CD14-positive monocyte (primary cell): ENCODE results near the gene SCN10A. TPM values are rescaled to one million over a fixed set of nuclear protein-coding genes. Genes with fewer than 3 reads are reported as not detected.

ENCODE experiments used
- DNase-seq, 3 donors: peaks; one replicate each; pipeline ENCODE4 v3.0.0-alpha.2; 2011 to 2022
- H2AFZ ChIP-seq: 2 replicates; pipeline ENCODE4 v1.6.0; 2012; ENCODE audit warnings: mild to moderate bottlenecking, low read depth, low read length, inconsistent platforms; ENCODE audit not compliant: insufficient read depth, poor library complexity, severe bottlenecking
- H3K27ac ChIP-seq, 2 donors: 1 replicate in 1 of 2; 2 replicates in 1 of 2; pipeline ENCODE4 v1.5.1; 2012 to 2013; ENCODE audit warnings: low read length in 2 of 2, control low read depth in 1 of 2, inconsistent platforms in 1 of 2, low read depth in 1 of 2, mild to moderate bottlenecking in 1 of 2
- H3K27me3 ChIP-seq, 2 donors: one replicate each; pipeline versions ENCODE4 v1.6.0 to v1.6.1; 2011 to 2013; ENCODE audit warnings: low read length in 2 of 2; ENCODE audit not compliant: control insufficient read depth in 2 of 2, insufficient read depth in 2 of 2
- H3K36me3 ChIP-seq, 2 donors: replicated peaks in 1 of 2; 1 replicate in 1 of 2; 2 replicates in 1 of 2; pipeline versions ENCODE4 v1.5.1 to v1.6.1; 2012 to 2013; ENCODE audit warnings: low read length in 2 of 2, control low read depth in 1 of 2, inconsistent platforms in 1 of 2, mild to moderate bottlenecking in 1 of 2; ENCODE audit not compliant: insufficient read depth in 2 of 2, control insufficient read depth in 1 of 2
- H3K4me1 ChIP-seq, 2 donors: 1 replicate in 1 of 2; 2 replicates in 1 of 2; pipeline versions ENCODE4 v1.5.1 to v1.6.1; 2012 to 2013; ENCODE audit warnings: low read length in 2 of 2, control low read depth in 1 of 2, inconsistent platforms in 1 of 2, mild to moderate bottlenecking in 1 of 2, moderate library complexity in 1 of 2; ENCODE audit not compliant: insufficient read depth in 2 of 2, control insufficient read depth in 1 of 2
- H3K4me2 ChIP-seq: replicated peaks from 2 replicates; pipeline ENCODE3; 2012; ENCODE audit warnings: low read length, moderate library complexity, mild to moderate bottlenecking; ENCODE audit not compliant: poor library complexity, severe bottlenecking; ENCODE audit errors: extremely low read depth
- H3K4me3 ChIP-seq, 3 experiments: fragments of 200-600 bp in 1 of 3; sonication (generic) in 1 of 3; replicated peaks in 1 of 3; 1 replicate in 2 of 3; 2 replicates in 1 of 3; pipeline ENCODE4 v1.5.1; 2011 to 2013; ENCODE audit warnings: low read length in 3 of 3, mild to moderate bottlenecking in 3 of 3, control low read depth in 2 of 3, low read depth in 2 of 3, inconsistent platforms in 1 of 3, moderate library complexity in 1 of 3
- H3K79me2 ChIP-seq: 2 replicates; pipeline ENCODE4 v1.6.0; 2012; ENCODE audit warnings: mild to moderate bottlenecking, control low read depth, inconsistent platforms, low read length, moderate library complexity; ENCODE audit not compliant: insufficient read depth
- H3K9ac ChIP-seq: 2 replicates; pipeline ENCODE4 v1.6.0; 2017; ENCODE audit warnings: low read length, mild to moderate bottlenecking; ENCODE audit not compliant: insufficient read depth, poor library complexity, severe bottlenecking
- H3K9me3 ChIP-seq, 2 donors: replicated peaks in 1 of 2; 1 replicate in 1 of 2; 2 replicates in 1 of 2; pipeline versions ENCODE4 v1.5.1 to v1.6.1; 2012 to 2013; ENCODE audit warnings: low read length in 2 of 2, control low read depth in 1 of 2; ENCODE audit not compliant: control insufficient read depth in 1 of 2, insufficient read depth in 1 of 2
- H4K20me1 ChIP-seq: 2 replicates; pipeline ENCODE4 v1.6.0; 2012; ENCODE audit warnings: mild to moderate bottlenecking, low read length, control low read depth, moderate library complexity; ENCODE audit not compliant: insufficient read depth
- H3K27ac Mint-ChIP-seq, 7 donors: one replicate each; pipeline ENCODE4 v1.8.0; 2020; ENCODE audit warnings: mild to moderate bottlenecking in 7 of 7, mixed read lengths in 7 of 7, moderate library complexity in 6 of 7, inconsistent platforms in 2 of 7
- H3K27me3 Mint-ChIP-seq, 3 donors: one replicate each; pipeline ENCODE4 v1.8.0; 2021 to 2022; ENCODE audit warnings: low read depth in 3 of 3, mild to moderate bottlenecking in 3 of 3, mixed read lengths in 3 of 3, moderate library complexity in 3 of 3, inconsistent platforms in 1 of 3
- H3K36me3 Mint-ChIP-seq, 2 donors: one replicate each; pipeline ENCODE4 v1.8.0; 2020; ENCODE audit warnings: mixed read lengths in 2 of 2, inconsistent platforms in 1 of 2, mild to moderate bottlenecking in 1 of 2
- H3K4me1 Mint-ChIP-seq: one replicate; pipeline ENCODE4 v1.8.0; 2020; ENCODE audit warnings: mild to moderate bottlenecking, mixed read lengths
- H3K4me3 Mint-ChIP-seq, 2 donors: one replicate each; pipeline ENCODE4 v1.8.0; 2020; ENCODE audit warnings: mild to moderate bottlenecking in 2 of 2, mixed read lengths in 2 of 2, moderate library complexity in 1 of 2
- H3K9me3 Mint-ChIP-seq, 7 donors: one replicate each; pipeline ENCODE4 v1.8.0; 2020 to 2022; ENCODE audit warnings: mixed read lengths in 7 of 7, mild to moderate bottlenecking in 6 of 7, moderate library complexity in 6 of 7, inconsistent platforms in 2 of 7
- CTCF ChIP-seq: fragments of 200-600 bp; IDR thresholded peaks from one replicate; pipeline ENCODE4 v1.8.0; 2022; ENCODE audit warnings: antibody characterized with exemption, mild to moderate bottlenecking
- WGBS: methylation state at CpG from one replicate; pipeline ENCODE4 v1.1.5; 2013; ENCODE audit warnings: missing lambda C conversion rate; ENCODE audit not compliant: insufficient coverage; 5-methylcytosine and 5-hydroxymethylcytosine counted together
- intact Hi-C, 2 donors: fragments of 100-400 bp; cut with micrococcal nuclease; formaldehyde crosslinking; loops; one replicate each; pipeline versions ENCODE4 v1.15.0 to v1.15.1; 2023
- polyA plus RNA-seq, 3 donors: library from polyadenylated mRNA; depleted of rRNA in 1 of 3; unstranded in 2 of 3; stranded (reverse) in 1 of 3; fragments of 300-500 nt in 2 of 3; fragments of >200 nt in 1 of 3; fragmentation: Illumina TruSeq in 2 of 3; gene quantifications; 1 replicate in 2 of 3; 2 replicates in 1 of 3; pipeline ENCODE4 v1.2.3, GENCODE V29; 2012 to 2021

Gene SCN10A
- polyA plus RNA-seq, 3 donors: not detected

- intact Hi-C loops: no loop called here
- no peak overlapping the region for H3K4me3 Mint-ChIP-seq
- no peak overlapping the region for H3K4me3 ChIP-seq
- H4K20me1 ChIP-seq: no peaks in the 10 kb centered on the region
- no peaks in the 10 kb centered on the region for H3K36me3 Mint-ChIP-seq
- H3K4me1 ChIP-seq: no peaks in the 10 kb centered on the region
- H3K79me2 ChIP-seq: no peaks in the 10 kb centered on the region
- H3K27ac ChIP-seq: no peak overlapping the region
- peaks cover 0 to 3% (median 3%) of the 10 kb centered on the region in 3 donors for H3K27me3 Mint-ChIP-seq
- H3K9me3 ChIP-seq: no peaks in the 10 kb centered on the region
- H3K4me1 Mint-ChIP-seq: peaks cover 14% of the 10 kb centered on the region
- no peaks in the 10 kb centered on the region for H3K36me3 ChIP-seq
- H3K27me3 ChIP-seq: no peaks in the 10 kb centered on the region
- H3K27ac Mint-ChIP-seq: no peak overlapping the region
- no peak overlapping the region for H3K9ac ChIP-seq
- WGBS: 100% methylated on average over 1 of the region's 4 CpGs
- no peak overlapping the region for H3K4me2 ChIP-seq
- no peak for DNase-seq
- peaks cover 0 to 3% (median 0%) of the 10 kb centered on the region in 7 donors for H3K9me3 Mint-ChIP-seq
- no peak for TF ChIP-seq CTCF
- H2AFZ ChIP-seq: no peak overlapping the region
Observed at GRCh38 chr3:38689346-38689745, 126.7 kb downstream of the SCN10A start.

- intact Hi-C loops: no loop called here
- WGBS: 20% methylated on average over 1 of the region's 2 CpGs
- no peaks in the 10 kb centered on the region for H3K36me3 ChIP-seq
- H3K27me3 Mint-ChIP-seq: peaks cover 3 to 4% (median 3%) of the 10 kb centered on the region in 3 donors
- no peak overlapping the region for H3K27ac ChIP-seq
- H2AFZ ChIP-seq: no peak overlapping the region
- no peaks in the 10 kb centered on the region for H3K27me3 ChIP-seq
- H3K27ac Mint-ChIP-seq: no peak overlapping the region
- no peaks in the 10 kb centered on the region for H3K9me3 ChIP-seq
- H3K79me2 ChIP-seq: no peaks in the 10 kb centered on the region
- H3K4me3 ChIP-seq: no peak overlapping the region
- H3K9ac ChIP-seq: no peak overlapping the region
- TF ChIP-seq CTCF: no peak
- H3K9me3 Mint-ChIP-seq: peaks cover 0 to 3% (median 0%) of the 10 kb centered on the region in 7 donors
- peak in 2 of 3 donors; percentile 0 to 26 for DNase-seq
- H3K4me1 Mint-ChIP-seq: peaks cover 15% of the 10 kb centered on the region
- H4K20me1 ChIP-seq: no peaks in the 10 kb centered on the region
- no peak overlapping the region for H3K4me2 ChIP-seq
- no peak overlapping the region for H3K4me3 Mint-ChIP-seq
- no peaks in the 10 kb centered on the region for H3K4me1 ChIP-seq
- H3K36me3 Mint-ChIP-seq: no peaks in the 10 kb centered on the region
Observed at GRCh38 chr3:38687321-38687720, 128.7 kb downstream of the SCN10A start.
